ENCODE measurements around the gene SLC28A1. TPM values are rescaled to one million over a fixed set of nuclear protein-coding genes. Genes with fewer than 3 reads are reported as not detected.

SLC28A1 gene
- total RNA-seq, 2 experiments from 2014 or later = not detected

DNA sequence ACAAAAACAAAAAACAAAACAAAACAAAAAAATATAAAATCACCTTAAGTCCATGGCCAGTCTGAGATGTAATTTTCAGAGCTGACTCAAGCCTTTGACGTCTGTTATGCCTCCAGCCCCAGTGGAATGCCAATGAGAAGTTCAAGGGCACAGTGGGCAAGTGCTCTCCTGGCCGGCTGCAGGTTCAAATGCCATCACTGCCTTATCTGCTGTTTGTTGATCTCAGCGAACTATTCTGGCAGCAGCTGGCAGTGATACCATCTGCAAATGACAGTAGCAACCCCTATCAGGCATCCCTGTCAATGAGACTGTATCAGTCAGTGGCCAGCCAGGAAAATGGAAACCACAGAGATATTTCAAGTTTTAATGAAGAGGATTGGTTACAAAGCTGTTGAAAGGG, 86.4 kb downstream of the SLC28A1 start:
- Histone ChIP-seq H3K36me3 (ENCODE audit: insufficient read depth, low read length) (no peaks in the 10 kb centered on the region), H2AFZ (ENCODE audit: low read length) (no peak overlapping the region), H3K79me2 (ENCODE audit: insufficient read depth, low read depth, low read length) (no peaks in the 10 kb centered on the region), H3K4me2 (ENCODE audit: low read length) (no peak overlapping the region), H3K4me1 (ENCODE audit: insufficient read depth, low read length, poor library complexity, severe bottlenecking) (no peaks in the 10 kb centered on the region), H4K20me1 (ENCODE audit: insufficient read depth, low read length) (no peaks in the 10 kb centered on the region), H3K4me3 (ENCODE audit: low read depth, low read length, poor library complexity, severe bottlenecking) (no peak overlapping the region), H3K9me3 (ENCODE audit: low read length) (no peaks in the 10 kb centered on the region), H3K27ac (ENCODE audit: low read depth, low read length, poor library complexity, severe bottlenecking) (no peak overlapping the region), H3K9me2 (ENCODE audit: insufficient read depth, low read length) (no peaks in the 10 kb centered on the region)
- ChIA-PET CTCF (ENCODE audit: unreplicated experiment) (no interaction called here), POLR2A (interaction anchor here (1.0 kb wide), 1 partner anchor 30 kb away, joined by 4 read pairs; no protein-coding TSS in a partner anchor)
- no peak for DNase-seq (ENCODE audit: low spot score)
- intact Hi-C loops (cut with micrococcal nuclease; ENCODE audit: unreplicated experiment) = no loop called here
- TF ChIP-seq CTCF (conservative IDR thresholded peaks at IDR 0.05; ENCODE audit: low read length) = no peak
- no peak for TF ChIP-seq EZH2phosphoT487 (IDR thresholded peaks at IDR 0.05; ENCODE audit: borderline replicate concordance, low read depth, low read length)
- no TSS peak for BruUV-seq (replicated peaks)

DNA sequence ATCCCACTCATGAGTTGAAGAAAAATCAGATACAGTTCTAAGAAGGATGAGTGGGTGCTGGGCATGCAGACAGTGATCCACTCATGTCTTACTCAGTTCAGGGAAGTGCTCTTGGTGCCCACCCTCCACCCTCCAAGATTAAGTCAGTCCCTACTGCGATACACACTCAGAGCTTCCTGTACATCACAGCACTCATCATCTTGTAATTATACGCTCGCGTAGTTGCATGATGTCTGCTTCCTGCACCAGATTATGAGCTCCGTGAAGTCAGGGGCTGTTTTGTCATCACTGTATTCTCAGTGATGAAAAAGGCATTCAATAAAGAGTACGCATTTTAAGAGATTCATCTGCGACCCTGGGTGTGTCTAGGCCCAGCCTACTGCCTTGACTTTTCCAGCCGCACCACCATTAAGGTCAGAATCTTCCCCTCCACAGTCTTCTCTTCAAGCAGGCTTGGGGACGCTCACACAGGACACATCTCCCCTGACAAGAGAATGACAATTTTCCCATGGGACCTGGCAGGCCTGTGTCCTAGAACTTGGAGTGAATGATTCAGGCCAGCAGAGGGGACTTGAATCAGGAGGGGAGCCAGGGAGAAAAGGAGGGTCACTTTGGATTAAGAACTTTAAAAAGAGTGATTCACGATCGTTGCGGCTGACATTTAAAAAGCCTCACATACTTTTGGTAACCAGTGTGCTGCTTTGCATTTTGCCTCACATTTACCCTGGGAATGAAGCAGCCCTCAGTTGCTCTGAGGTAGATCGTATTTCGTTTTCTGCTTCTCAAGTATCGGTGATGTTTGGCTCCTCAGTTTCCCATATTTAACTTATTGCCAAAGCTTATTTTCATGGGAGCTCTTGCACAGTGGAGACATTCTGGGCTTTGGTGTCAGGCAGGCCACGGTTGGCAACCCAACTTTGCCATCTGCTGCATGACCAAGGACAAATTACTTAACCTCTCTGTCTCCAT, 89.3 kb downstream of the SLC28A1 start:
- ChIA-PET POLR2A (no interaction called here), CTCF (ENCODE audit: unreplicated experiment) (no interaction called here)
- no peaks in the 10 kb centered on the region for H3K79me2 ChIP-seq (ENCODE audit: insufficient read depth, low read depth, low read length)
- no peak overlapping the region for H3K4me3 ChIP-seq (ENCODE audit: low read depth, low read length, poor library complexity, severe bottlenecking)
- H3K9me2 ChIP-seq (ENCODE audit: insufficient read depth, low read length) = no peaks in the 10 kb centered on the region
- BruUV-seq (replicated peaks) = no TSS peak
- no peaks in the 10 kb centered on the region for H3K9me3 ChIP-seq (ENCODE audit: low read length)
- H3K36me3 ChIP-seq (ENCODE audit: insufficient read depth, low read length) = no peaks in the 10 kb centered on the region
- no peak for DNase-seq (ENCODE audit: low spot score)
- H3K4me2 ChIP-seq (ENCODE audit: low read length) = no peak overlapping the region
- TF ChIP-seq EZH2phosphoT487 (IDR thresholded peaks at IDR 0.05; ENCODE audit: borderline replicate concordance, low read depth, low read length) (no peak), CTCF (conservative IDR thresholded peaks at IDR 0.05; ENCODE audit: low read length) (no peak)
- no peak overlapping the region for H2AFZ ChIP-seq (ENCODE audit: low read length)
- intact Hi-C loops (cut with micrococcal nuclease; ENCODE audit: unreplicated experiment) = no loop called here
- H4K20me1 ChIP-seq (ENCODE audit: insufficient read depth, low read length) = no peaks in the 10 kb centered on the region
- H3K27ac ChIP-seq (ENCODE audit: low read depth, low read length, poor library complexity, severe bottlenecking) = no peak overlapping the region
- no peaks in the 10 kb centered on the region for H3K4me1 ChIP-seq (ENCODE audit: insufficient read depth, low read length, poor library complexity, severe bottlenecking)

GRCh38 chr15:84975871-84976351, 91.4 kb downstream of the SLC28A1 start:
- Histone ChIP-seq H3K4me1 (ENCODE audit: insufficient read depth, low read length, poor library complexity, severe bottlenecking) (peaks cover 10% of the 10 kb centered on the region), H2AFZ (ENCODE audit: low read length) (no peak overlapping the region), H3K4me3 (ENCODE audit: low read depth, low read length, poor library complexity, severe bottlenecking) (no peak overlapping the region), H3K27ac (ENCODE audit: low read depth, low read length, poor library complexity, severe bottlenecking) (no peak overlapping the region), H3K9me3 (ENCODE audit: low read length) (no peaks in the 10 kb centered on the region), H3K4me2 (ENCODE audit: low read length) (no peak overlapping the region), H4K20me1 (ENCODE audit: insufficient read depth, low read length) (no peaks in the 10 kb centered on the region), H3K79me2 (ENCODE audit: insufficient read depth, low read depth, low read length) (no peaks in the 10 kb centered on the region), H3K36me3 (ENCODE audit: insufficient read depth, low read length) (no peaks in the 10 kb centered on the region), H3K9me2 (ENCODE audit: insufficient read depth, low read length) (no peaks in the 10 kb centered on the region)
- no peak for TF ChIP-seq CTCF (conservative IDR thresholded peaks at IDR 0.05; ENCODE audit: low read length)
- TF ChIP-seq EZH2phosphoT487 (IDR thresholded peaks at IDR 0.05; ENCODE audit: borderline replicate concordance, low read depth, low read length) = no peak
- POLR2A ChIA-PET = no interaction called here
- CTCF ChIA-PET (ENCODE audit: unreplicated experiment) = interaction anchor here (0.6 kb wide), 1 partner anchor 25 kb away, joined by 3 read pairs; no protein-coding TSS in a partner anchor
- DNase-seq (ENCODE audit: low spot score) = no peak
- no TSS peak for BruUV-seq (replicated peaks)
- intact Hi-C loops (cut with micrococcal nuclease; ENCODE audit: unreplicated experiment) = no loop called here

Data from OCI-LY7 (cell line).